Psoas muscle (tissue), 8 donors: ENCODE results near the gene PMM2. TPM values are rescaled to one million over a fixed set of nuclear protein-coding genes. Genes with fewer than 3 reads are reported as not detected.

Experiments
- ATAC-seq, 4 donors: fragments of 200-7000 bp; cut with Tn5 transposase; one replicate each; pipeline ENCODE4 v1.9.1; 2020; ENCODE audit warnings: moderate library complexity in 3 of 4, mild to moderate bottlenecking in 2 of 4
- DNase-seq, 2 donors: peaks; one replicate each; pipeline ENCODE4 v3.0.0-alpha.2; 2020
- H3K27ac ChIP-seq: fragments of 200-600 bp; one replicate; pipeline ENCODE4 v1.8.0; 2022
- H3K27me3 ChIP-seq, 3 donors: fragments of 200-600 bp in 1 of 3; one replicate each; pipeline versions ENCODE4 v1.6.1 to v1.8.0; 2013 to 2022; ENCODE audit warnings: low read length in 2 of 3, mild to moderate bottlenecking in 2 of 3, moderate library complexity in 1 of 3; ENCODE audit not compliant: insufficient read depth in 3 of 3
- H3K36me3 ChIP-seq, 2 donors: fragments of 200-600 bp in 1 of 2; one replicate each; pipeline versions ENCODE4 v1.6.1 to v1.8.0; 2013 to 2022; ENCODE audit warnings: low read depth in 1 of 2, mild to moderate bottlenecking in 1 of 2, moderate library complexity in 1 of 2; ENCODE audit not compliant: insufficient read depth in 1 of 2
- H3K4me1 ChIP-seq: fragments of 200-600 bp; one replicate; pipeline ENCODE4 v1.8.0; 2022
- H3K4me3 ChIP-seq: fragments of 200-600 bp; one replicate; pipeline ENCODE4 v1.8.0; 2022; ENCODE audit warnings: mild to moderate bottlenecking
- H3K9me3 ChIP-seq: fragments of 200-600 bp; one replicate; pipeline ENCODE4 v1.8.0; 2022
- WGBS, 3 donors: extraction: QIAGEN DNeasy Blood & Tissue Kit; methylation state at CpG; one replicate each; pipeline versions ENCODE4 v1.1.6 to v1.1.7; 2013; 5-methylcytosine and 5-hydroxymethylcytosine counted together
- intact Hi-C, 2 donors: fragments of 100-400 bp; cut with DNase I; formaldehyde crosslinking; loops; one replicate each; pipeline versions ENCODE4 v1.11.0 to v1.14.2; 2022
- polyA plus RNA-seq, 3 donors: library from polyadenylated mRNA; stranded (reverse); fragments of 200-250 nt; gene quantifications; one replicate each; pipeline ENCODE4 v1.2.3, GENCODE V29; 2013
- total RNA-seq, 4 donors: library from RNA; stranded (reverse); fragmentation: NEBNext Ultra II Directional in 2 of 4; extraction: Animal tissue kit (Norgen Biotek cat#: 25700) in 2 of 4; gene quantifications; one replicate each; pipeline versions ENCODE4 v1.2.1 to v1.2.4, GENCODE V29; 2021 to 2023
- TF ChIP-seq, protein P1 (sequence below): fragments of 200-600 bp; IDR thresholded peaks from one replicate; pipeline ENCODE4 v1.8.0; 2022; ENCODE audit warnings: antibody characterized with exemption
- donor health status: healthy with polysubstance abuse.
- donor health status: DM: no; HTN: no; CAD: no; lungs with moderate emphysema.
- donor health status: Bipolar disorder and iron deficiency.
- donor health status: healthy.
- donor health status: DM: yes; HTN: yes; CAD: no.
- donor health status: DM: no; HTN: no; CAD: no.
- donor health status: DM: no; HTN: no; CAD: no.
- donor health status: DM: yes; HTN: yes; CAD: no.

The PMM2 gene
- total and polyA plus RNA-seq, 7 donors, result 8.5 to 32.3 (median 19.7) TPM

DNA sequence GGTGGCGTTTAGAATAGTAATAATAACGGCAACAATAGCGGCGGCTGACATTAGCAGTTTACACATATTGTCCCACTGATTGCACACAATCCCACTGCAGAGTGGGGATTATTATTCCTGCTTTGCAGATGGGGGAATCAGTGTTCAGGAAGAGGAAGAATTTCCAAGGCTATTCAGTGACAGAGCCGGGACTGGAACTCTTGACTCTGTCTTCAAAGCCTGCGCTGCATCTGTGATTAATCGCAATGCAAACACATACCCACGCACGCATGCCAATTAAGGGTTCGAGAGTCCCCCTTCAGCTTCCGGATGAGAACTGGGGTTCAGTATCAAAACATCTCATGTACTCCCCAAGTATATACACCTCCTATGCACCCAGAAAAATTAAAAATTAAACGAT lies 29.4 kb upstream of the PMM2 start:
- Histone ChIP-seq H3K4me3 (no peak overlapping the region), H3K36me3 (peaks cover 0 to 8% of the 10 kb centered on the region in 2 donors), H3K9me3 (no peaks in the 10 kb centered on the region), H3K27me3 (no peaks in the 10 kb centered on the region), H3K4me1 (no peaks in the 10 kb centered on the region), H3K27ac (no peak overlapping the region)
- TF ChIP-seq, protein P1, sequence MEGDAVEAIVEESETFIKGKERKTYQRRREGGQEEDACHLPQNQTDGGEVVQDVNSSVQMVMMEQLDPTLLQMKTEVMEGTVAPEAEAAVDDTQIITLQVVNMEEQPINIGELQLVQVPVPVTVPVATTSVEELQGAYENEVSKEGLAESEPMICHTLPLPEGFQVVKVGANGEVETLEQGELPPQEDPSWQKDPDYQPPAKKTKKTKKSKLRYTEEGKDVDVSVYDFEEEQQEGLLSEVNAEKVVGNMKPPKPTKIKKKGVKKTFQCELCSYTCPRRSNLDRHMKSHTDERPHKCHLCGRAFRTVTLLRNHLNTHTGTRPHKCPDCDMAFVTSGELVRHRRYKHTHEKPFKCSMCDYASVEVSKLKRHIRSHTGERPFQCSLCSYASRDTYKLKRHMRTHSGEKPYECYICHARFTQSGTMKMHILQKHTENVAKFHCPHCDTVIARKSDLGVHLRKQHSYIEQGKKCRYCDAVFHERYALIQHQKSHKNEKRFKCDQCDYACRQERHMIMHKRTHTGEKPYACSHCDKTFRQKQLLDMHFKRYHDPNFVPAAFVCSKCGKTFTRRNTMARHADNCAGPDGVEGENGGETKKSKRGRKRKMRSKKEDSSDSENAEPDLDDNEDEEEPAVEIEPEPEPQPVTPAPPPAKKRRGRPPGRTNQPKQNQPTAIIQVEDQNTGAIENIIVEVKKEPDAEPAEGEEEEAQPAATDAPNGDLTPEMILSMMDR, result no peak
- ATAC-seq (no peak), DNase-seq (no peak)
- 94% methylated on average over 12 of the region's 12 CpGs for WGBS, 3 donors
- intact Hi-C loops, result no loop called here

DNA sequence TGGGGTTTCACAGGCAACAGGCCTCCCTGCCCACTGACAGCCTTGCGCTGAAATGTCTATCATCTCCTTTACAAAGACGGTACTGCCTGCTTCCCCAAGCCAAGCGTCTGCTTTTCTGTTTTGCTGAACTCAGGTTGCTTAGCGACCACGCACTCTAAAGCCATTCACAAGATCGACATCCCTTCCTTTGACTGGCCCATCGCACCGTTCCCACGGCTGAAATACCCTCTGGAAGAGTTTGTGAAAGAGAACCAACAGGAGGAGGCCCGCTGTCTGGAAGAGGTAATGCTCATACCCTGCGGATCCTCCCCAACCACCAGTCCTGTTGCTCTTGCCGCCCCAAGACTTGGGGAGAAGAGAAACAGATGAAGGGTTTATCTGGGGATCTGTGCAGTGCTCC lies 28.9 kb upstream of the PMM2 start:
- DNase-seq, result no peak
- Histone ChIP-seq H3K36me3 (peaks cover 0 to 12% of the 10 kb centered on the region in 2 donors), H3K4me1 (no peaks in the 10 kb centered on the region), H3K27ac (no peak overlapping the region), H3K27me3 (no peaks in the 10 kb centered on the region), H3K4me3 (no peak overlapping the region), H3K9me3 (no peaks in the 10 kb centered on the region)
- intact Hi-C loops, result no loop called here
- no peak for ATAC-seq
- TF ChIP-seq, protein P1, result no peak
- WGBS, 3 donors, result 77 to 83% (median 78%) methylated on average over 12 of the region's 12 CpGs

DNA sequence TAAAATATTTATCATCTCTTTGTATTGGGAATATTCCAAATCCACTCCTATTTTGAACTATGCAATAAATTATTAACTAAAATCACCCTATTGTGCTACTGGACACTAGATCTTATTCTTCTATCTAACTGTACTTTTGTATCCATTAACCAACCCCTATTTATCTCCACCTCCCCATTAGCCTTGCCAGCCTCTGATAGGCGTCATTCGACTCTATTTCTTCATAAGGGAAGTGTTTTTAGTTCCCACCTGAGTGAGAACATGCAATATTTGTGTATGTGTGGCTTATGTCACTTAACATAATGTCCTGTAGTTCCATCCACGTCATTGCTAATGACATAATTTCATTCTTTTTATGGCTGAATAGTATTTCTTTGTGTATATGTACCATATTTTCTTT lies 24.1 kb upstream of the PMM2 start:
- peaks cover 0 to 31% of the 10 kb centered on the region in 2 donors for H3K36me3 ChIP-seq
- 72 to 78% (median 74%) methylated on average over 3 of the region's 3 CpGs for WGBS, 3 donors

DNA sequence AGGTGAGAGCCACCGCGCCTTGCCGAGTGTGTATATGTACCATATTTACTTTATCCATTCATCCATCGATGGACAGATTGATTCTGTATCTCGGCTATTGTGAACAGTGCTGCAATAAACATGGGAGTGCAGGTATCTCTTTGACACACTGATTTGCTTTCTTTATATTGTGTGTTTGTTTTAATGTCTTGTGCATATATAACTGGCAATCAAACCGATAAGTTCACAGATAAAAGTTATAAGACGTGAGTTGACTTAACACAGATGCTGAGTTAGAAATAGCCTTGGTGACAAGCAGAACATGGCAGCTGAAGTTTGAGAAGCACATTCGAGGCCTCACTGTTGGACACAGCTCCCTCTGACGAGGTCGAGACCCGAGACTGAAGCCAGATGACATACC lies 23.4 kb upstream of the PMM2 start:
- Histone ChIP-seq H3K27me3 (no peaks in the 10 kb centered on the region), H3K27ac (no peak overlapping the region), H3K4me3 (no peak overlapping the region), H3K9me3 (no peaks in the 10 kb centered on the region), H3K36me3 (peaks cover 0 to 31% of the 10 kb centered on the region in 2 donors), H3K4me1 (no peaks in the 10 kb centered on the region)
- DNase-seq, result no peak
- 87 to 92% (median 92%) methylated on average over 11 of the region's 11 CpGs for WGBS, 3 donors
- no peak for ATAC-seq
- TF ChIP-seq, protein P1, result no peak
- intact Hi-C loops, result no loop called here

More for the DNA sequence above, 24.1 kb upstream of the PMM2 start:
- ATAC-seq (no peak), DNase-seq (no peak)
- Histone ChIP-seq H3K27ac (no peak overlapping the region), H3K27me3 (no peaks in the 10 kb centered on the region), H3K9me3 (no peaks in the 10 kb centered on the region), H3K4me3 (no peak overlapping the region), H3K4me1 (no peaks in the 10 kb centered on the region)
- TF ChIP-seq, protein P1, result no peak
- intact Hi-C loops, result no loop called here

DNA sequence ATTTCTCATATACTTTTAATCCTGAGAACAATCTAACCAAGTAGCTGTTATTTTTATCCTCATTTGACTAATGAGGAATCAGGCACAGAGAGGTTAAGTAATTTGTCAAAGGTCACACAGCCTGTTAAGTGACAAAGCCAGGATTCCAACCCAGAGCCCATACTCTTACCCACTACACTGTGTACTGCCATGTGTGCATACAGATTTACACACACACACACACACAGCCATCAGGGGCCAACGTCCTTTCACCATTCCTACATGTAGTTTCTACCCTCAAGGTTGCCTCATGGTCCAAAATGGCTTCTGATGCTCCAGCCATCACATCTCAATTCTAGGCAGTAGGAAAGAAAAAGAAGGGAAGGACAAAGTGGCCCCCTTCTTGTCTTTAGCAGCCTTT lies 22.3 kb upstream of the PMM2 start:
- no peak overlapping the region for H3K4me3 ChIP-seq
- peaks cover 0 to 31% of the 10 kb centered on the region in 2 donors for H3K36me3 ChIP-seq
- ATAC-seq (no peak), DNase-seq (no peak)
- H3K9me3 ChIP-seq, result no peaks in the 10 kb centered on the region
- no peak overlapping the region for H3K27ac ChIP-seq
- intact Hi-C loops, result no loop called here
- H3K4me1 ChIP-seq, result no peaks in the 10 kb centered on the region
- 92 to 100% (median 96%) methylated on average over 1 of the region's 1 CpG for WGBS, 3 donors
- no peaks in the 10 kb centered on the region for H3K27me3 ChIP-seq
- TF ChIP-seq, protein P1, result no peak
